Muscle layer of colon (tissue), 2 donors: ENCODE results near the gene ARHGAP29.

ENCODE experiments used
- H3K27ac ChIP-seq: one replicate; pipeline ENCODE4 v1.7.0; 2013; ENCODE audit warnings: low read depth, mild to moderate bottlenecking, low read length, moderate library complexity
- H3K27me3 ChIP-seq, 2 donors: one replicate each; pipeline ENCODE4 v1.7.0; 2013; ENCODE audit warnings: low read length in 2 of 2, mild to moderate bottlenecking in 2 of 2; ENCODE audit not compliant: insufficient read depth in 2 of 2, control insufficient read depth in 1 of 2
- H3K36me3 ChIP-seq: one replicate; pipeline ENCODE4 v1.7.0; 2013; ENCODE audit warnings: mild to moderate bottlenecking, low read length; ENCODE audit not compliant: insufficient read depth
- H3K4me1 ChIP-seq: one replicate; pipeline ENCODE4 v1.7.0; 2013; ENCODE audit warnings: mild to moderate bottlenecking, low read length; ENCODE audit not compliant: insufficient read depth
- H3K4me3 ChIP-seq, 2 donors: one replicate each; pipeline ENCODE4 v1.7.0; 2013; ENCODE audit warnings: low read length in 2 of 2, low read depth in 1 of 2, mild to moderate bottlenecking in 1 of 2, moderate library complexity in 1 of 2
- H3K9ac ChIP-seq: one replicate; pipeline ENCODE4 v1.7.0; 2013; ENCODE audit warnings: low read length
- H3K9me3 ChIP-seq: one replicate; pipeline ENCODE4 v1.7.0; 2013; ENCODE audit warnings: mild to moderate bottlenecking, low read length
- donor health status: abdominal sarcoma.
- donor health status: Adenocarcinoma of cecum.

Gene ARHGAP29

GRCh38 chr1:94279038-94279437 is 41.7 kb upstream of the ARHGAP29 start:
- Histone ChIP-seq H3K9me3 (no peaks in the 10 kb centered on the region), H3K9ac (no peak overlapping the region), H3K27me3 (no peaks in the 10 kb centered on the region), H3K4me1 (peaks cover 8% of the 10 kb centered on the region), H3K4me3 (no peak overlapping the region), H3K27ac (no peak overlapping the region), H3K36me3 (no peaks in the 10 kb centered on the region)

GRCh38 chr1:94276988-94277434 is 39.6 kb upstream of the ARHGAP29 start:
- Histone ChIP-seq H3K4me1 (peaks cover 8% of the 10 kb centered on the region), H3K9me3 (no peaks in the 10 kb centered on the region), H3K9ac (no peak overlapping the region), H3K4me3 (no peak overlapping the region), H3K27ac (no peak overlapping the region), H3K27me3 (no peaks in the 10 kb centered on the region), H3K36me3 (no peaks in the 10 kb centered on the region)

- H3K27ac ChIP-seq = no peak overlapping the region
- no peak overlapping the region for H3K9ac ChIP-seq
- H3K4me1 ChIP-seq = peaks cover 8% of the 10 kb centered on the region
- no peaks in the 10 kb centered on the region for H3K27me3 ChIP-seq
- H3K36me3 ChIP-seq = no peaks in the 10 kb centered on the region
- no peaks in the 10 kb centered on the region for H3K9me3 ChIP-seq
- no peak overlapping the region for H3K4me3 ChIP-seq
Observed at GRCh38 chr1:94275083-94275482, 37.7 kb upstream of the ARHGAP29 start.

GRCh38 chr1:94274561-94274960 is 37.2 kb upstream of the ARHGAP29 start:
- Histone ChIP-seq H3K9ac (no peak overlapping the region), H3K36me3 (no peaks in the 10 kb centered on the region), H3K4me1 (peaks cover 8% of the 10 kb centered on the region), H3K27ac (no peak overlapping the region), H3K9me3 (no peaks in the 10 kb centered on the region), H3K27me3 (no peaks in the 10 kb centered on the region), H3K4me3 (no peak overlapping the region)

- Histone ChIP-seq H3K4me3 (no peak overlapping the region), H3K9ac (no peak overlapping the region), H3K27me3 (no peaks in the 10 kb centered on the region), H3K9me3 (no peaks in the 10 kb centered on the region), H3K4me1 (peaks cover 8% of the 10 kb centered on the region), H3K36me3 (no peaks in the 10 kb centered on the region), H3K27ac (no peak overlapping the region)
Observed at GRCh38 chr1:94273111-94273510, 35.7 kb upstream of the ARHGAP29 start.

- H3K4me1 ChIP-seq = peaks cover 8% of the 10 kb centered on the region
- no peaks in the 10 kb centered on the region for H3K9me3 ChIP-seq
- no peaks in the 10 kb centered on the region for H3K36me3 ChIP-seq
- H3K27ac ChIP-seq = no peak overlapping the region
- H3K27me3 ChIP-seq = no peaks in the 10 kb centered on the region
- no peak overlapping the region for H3K4me3 ChIP-seq
- H3K9ac ChIP-seq = no peak overlapping the region
Observed at GRCh38 chr1:94272388-94272787, 35.0 kb upstream of the ARHGAP29 start.

GRCh38 chr1:94271373-94271772 is 34.0 kb upstream of the ARHGAP29 start:
- Histone ChIP-seq H3K27me3 (no peaks in the 10 kb centered on the region), H3K4me1 (peaks cover 8% of the 10 kb centered on the region), H3K27ac (no peak overlapping the region)

GRCh38 chr1:94270801-94271203 is 33.4 kb upstream of the ARHGAP29 start:
- H3K36me3 ChIP-seq = no peaks in the 10 kb centered on the region
- no peaks in the 10 kb centered on the region for H3K9me3 ChIP-seq
- H3K27ac ChIP-seq = no peak overlapping the region
- no peak overlapping the region for H3K4me3 ChIP-seq
- no peaks in the 10 kb centered on the region for H3K27me3 ChIP-seq
- no peak overlapping the region for H3K9ac ChIP-seq
- peaks cover 8% of the 10 kb centered on the region for H3K4me1 ChIP-seq

More at GRCh38 chr1:94271373-94271772, 34.0 kb upstream of the ARHGAP29 start:
- Histone ChIP-seq H3K4me3 (no peak overlapping the region), H3K9ac (no peak overlapping the region), H3K9me3 (no peaks in the 10 kb centered on the region), H3K36me3 (no peaks in the 10 kb centered on the region)

- no peaks in the 10 kb centered on the region for H3K36me3 ChIP-seq
- no peaks in the 10 kb centered on the region for H3K9me3 ChIP-seq
- no peak overlapping the region for H3K4me3 ChIP-seq
- H3K4me1 ChIP-seq = peaks cover 5% of the 10 kb centered on the region
- no peak overlapping the region for H3K9ac ChIP-seq
- no peaks in the 10 kb centered on the region for H3K27me3 ChIP-seq
- H3K27ac ChIP-seq = no peak overlapping the region
Observed at GRCh38 chr1:94269921-94270320, 32.5 kb upstream of the ARHGAP29 start.

- Histone ChIP-seq H3K27me3 (no peaks in the 10 kb centered on the region), H3K4me3 (no peak overlapping the region), H3K9me3 (no peaks in the 10 kb centered on the region), H3K27ac (no peak overlapping the region), H3K36me3 (no peaks in the 10 kb centered on the region), H3K4me1 (no peaks in the 10 kb centered on the region), H3K9ac (no peak overlapping the region)
Observed at GRCh38 chr1:94265906-94266305, 28.5 kb upstream of the ARHGAP29 start.

- Histone ChIP-seq H3K4me3 (no peak overlapping the region), H3K36me3 (no peaks in the 10 kb centered on the region), H3K27me3 (no peaks in the 10 kb centered on the region), H3K9ac (no peak overlapping the region), H3K9me3 (no peaks in the 10 kb centered on the region), H3K27ac (no peak overlapping the region), H3K4me1 (no peaks in the 10 kb centered on the region)
Observed at GRCh38 chr1:94265011-94265422, 27.6 kb upstream of the ARHGAP29 start.

- Histone ChIP-seq H3K36me3 (no peaks in the 10 kb centered on the region), H3K9ac (no peak overlapping the region), H3K4me3 (no peak overlapping the region), H3K27ac (no peak overlapping the region), H3K4me1 (no peaks in the 10 kb centered on the region), H3K9me3 (no peaks in the 10 kb centered on the region), H3K27me3 (no peaks in the 10 kb centered on the region)
Observed at GRCh38 chr1:94260635-94261387, 23.4 kb upstream of the ARHGAP29 start.
